Activated naive CD4-positive, alpha-beta T cell treated with anti-CD3 and anti-CD28 coated beads, Interleukin-2, amount 50 U/mL, for 24 hours (primary cell): Measurements from ENCODE around the gene DOCK2.
"Not testable (repeated sequence)": the region's sequence is repeated elsewhere in the genome, so short reads cannot be mapped to it uniquely, and the experiment has no call there.

Source experiments
- H3K27ac Mint-ChIP-seq: one replicate; pipeline ENCODE4 v1.8.0; 2021; ENCODE audit warnings: mild to moderate bottlenecking, mixed read lengths
- H3K27me3 Mint-ChIP-seq: one replicate; pipeline ENCODE4 v1.8.0; 2021; ENCODE audit warnings: mixed read lengths
- H3K36me3 Mint-ChIP-seq: one replicate; pipeline ENCODE4 v1.8.0; 2021; ENCODE audit warnings: mixed read lengths
- H3K4me1 Mint-ChIP-seq: one replicate; pipeline ENCODE4 v1.8.0; 2021; ENCODE audit warnings: mixed read lengths
- H3K4me3 Mint-ChIP-seq: one replicate; pipeline ENCODE4 v1.8.0; 2021; ENCODE audit warnings: mild to moderate bottlenecking, mixed read lengths
- H3K9me3 Mint-ChIP-seq: one replicate; pipeline ENCODE4 v1.8.0; 2021; ENCODE audit warnings: mixed read lengths

The DOCK2 gene

DNA sequence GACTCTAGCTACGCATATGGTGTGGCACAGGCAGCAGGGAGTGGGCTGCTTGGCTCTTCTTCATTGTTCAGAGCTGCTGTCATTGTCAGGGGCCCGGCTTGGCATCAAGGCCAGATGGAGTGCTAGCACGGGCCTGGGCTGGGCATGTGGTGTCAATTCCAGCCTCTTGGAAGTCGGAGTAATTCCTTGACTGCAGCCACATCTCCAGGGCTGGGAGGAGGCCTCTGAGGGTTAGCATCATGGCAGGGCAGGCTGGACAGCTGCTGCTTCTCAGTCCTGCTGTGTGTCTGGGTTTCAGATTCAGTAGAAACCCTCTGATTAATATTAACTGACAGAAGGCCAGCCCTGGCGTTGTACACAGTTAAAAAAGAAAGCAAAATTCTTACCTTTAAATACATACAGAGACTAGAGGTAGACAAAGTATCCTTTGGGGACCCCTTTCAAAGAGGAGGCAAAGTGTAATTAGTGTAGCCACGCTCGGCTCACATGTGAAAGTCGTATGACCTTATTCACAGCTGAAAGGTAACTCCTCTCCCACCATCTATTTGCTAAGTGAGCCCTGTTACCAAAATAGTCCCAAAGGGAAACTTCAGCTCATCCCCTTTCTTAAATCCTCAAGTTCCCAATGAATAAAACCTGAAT lies 126.4 kb downstream of the DOCK2 start:
- Mint-ChIP-seq H3K4me1 (no peaks in the 10 kb centered on the region), H3K36me3 (peaks cover 38% of the 10 kb centered on the region), H3K27ac (no peak overlapping the region), H3K27me3 (no peaks in the 10 kb centered on the region), H3K9me3 (no peaks in the 10 kb centered on the region), H3K4me3 (no peak overlapping the region)

DNA sequence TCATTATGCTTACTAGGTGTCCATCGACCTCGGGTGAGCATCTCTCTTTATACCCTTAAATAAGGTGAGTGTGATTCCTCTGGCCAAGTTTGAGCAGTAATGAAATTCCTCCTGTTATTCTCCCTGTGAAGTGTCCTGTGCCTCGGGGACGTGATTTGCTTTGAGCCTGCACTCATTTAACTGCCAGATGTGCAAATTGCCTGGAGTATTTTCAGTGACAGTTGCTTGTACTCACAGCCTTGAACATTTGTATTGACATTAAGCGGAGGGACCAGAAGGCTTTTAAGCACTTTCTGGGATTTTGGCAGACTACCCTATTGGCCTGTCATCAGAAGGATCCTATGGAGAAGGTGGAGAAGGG lies 126.9 kb downstream of the DOCK2 start:
- no peaks in the 10 kb centered on the region for H3K4me1 Mint-ChIP-seq
- H3K36me3 Mint-ChIP-seq = peaks cover 38% of the 10 kb centered on the region
- no peak overlapping the region for H3K27ac Mint-ChIP-seq
- H3K27me3 Mint-ChIP-seq = no peaks in the 10 kb centered on the region
- H3K9me3 Mint-ChIP-seq = no peaks in the 10 kb centered on the region
- H3K4me3 Mint-ChIP-seq = no peak overlapping the region

DNA sequence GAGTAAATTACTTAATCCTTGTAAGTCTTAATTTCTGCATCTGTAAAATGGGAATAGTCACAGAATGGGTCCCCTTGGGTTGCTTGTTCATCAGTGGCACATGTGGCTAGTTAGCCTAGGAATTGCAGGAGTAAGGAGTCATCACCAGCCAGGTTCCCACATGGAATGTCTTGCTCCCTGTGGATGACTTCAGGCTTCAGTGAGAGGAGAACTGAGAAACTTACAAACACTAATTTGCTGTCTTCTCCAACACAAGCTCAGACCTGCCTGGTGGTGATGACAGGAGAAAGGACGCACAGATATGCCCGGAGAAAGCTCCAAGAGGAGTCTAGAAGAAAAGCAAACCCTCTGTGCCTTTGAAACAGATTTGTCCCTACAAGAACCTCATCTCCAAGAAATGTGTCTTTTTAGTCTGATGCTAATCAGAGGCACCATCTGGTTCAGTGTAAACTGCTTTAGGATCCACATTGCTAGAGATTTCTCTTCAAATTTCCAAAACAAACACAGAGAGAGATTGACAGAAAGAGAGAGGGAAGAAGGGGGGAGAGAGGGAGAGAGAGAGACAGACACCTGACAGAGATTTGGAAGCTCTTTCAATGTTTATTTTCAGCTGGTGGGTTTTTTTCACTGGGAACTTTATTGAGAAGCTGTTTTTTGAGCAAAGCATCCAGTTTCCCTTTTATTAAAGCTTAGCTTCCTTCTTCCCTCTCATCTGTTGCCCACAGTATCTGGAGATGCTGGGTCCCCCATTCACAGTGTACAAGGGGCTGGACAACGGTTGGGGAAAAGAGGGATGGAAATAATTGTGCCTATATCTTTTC lies 128.3 kb downstream of the DOCK2 start:
- Mint-ChIP-seq H3K36me3 (peaks cover 35% of the 10 kb centered on the region), H3K27me3 (no peaks in the 10 kb centered on the region), H3K4me3 (no peak overlapping the region), H3K9me3 (no peaks in the 10 kb centered on the region), H3K4me1 (no peaks in the 10 kb centered on the region), H3K27ac (no peak overlapping the region)

DNA sequence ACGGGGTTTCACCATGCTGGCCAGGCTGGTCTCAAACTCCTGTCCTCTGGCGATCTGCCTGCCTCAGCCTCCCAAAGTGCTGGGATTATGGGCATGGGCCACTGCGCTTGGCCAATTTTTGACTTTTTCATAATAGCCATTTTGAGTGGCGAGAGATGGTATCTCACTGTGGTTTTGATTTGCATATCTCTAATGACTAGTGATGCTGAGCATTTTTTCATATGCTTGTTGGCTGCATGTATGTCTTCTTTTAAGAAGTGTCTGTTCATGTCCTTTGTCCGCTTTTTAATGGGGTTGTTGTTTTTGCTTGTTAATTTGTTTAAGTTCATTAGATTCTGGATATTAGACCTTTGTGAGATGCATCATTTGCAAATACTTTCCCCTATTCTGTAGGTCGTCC lies 129.9 kb downstream of the DOCK2 start:
- H3K27ac Mint-ChIP-seq, H3K27me3 Mint-ChIP-seq, H3K4me1 Mint-ChIP-seq, H3K4me3 Mint-ChIP-seq, H3K9me3 Mint-ChIP-seq: not testable (repeated sequence)
- peaks cover 30% of the 10 kb centered on the region for H3K36me3 Mint-ChIP-seq

DNA sequence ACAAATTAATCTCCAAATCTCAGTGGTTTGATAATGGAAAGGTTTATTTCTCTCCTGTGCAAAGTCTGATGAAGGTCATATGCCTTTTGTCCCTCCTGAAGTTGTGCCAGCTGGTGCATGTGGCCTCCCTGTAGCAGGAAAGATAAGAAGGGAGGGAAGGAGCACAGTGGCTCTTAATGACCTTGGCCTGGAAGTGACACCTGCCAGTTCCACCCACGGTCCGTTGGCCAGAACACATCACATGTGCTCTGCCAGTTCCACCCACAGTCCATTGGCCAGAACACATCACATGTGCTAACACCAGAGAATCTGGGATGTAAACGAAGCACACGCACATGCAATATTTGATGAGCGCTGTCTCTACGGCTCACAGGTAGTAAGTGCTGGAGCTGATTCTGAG lies 130.9 kb downstream of the DOCK2 start:
- Mint-ChIP-seq H3K4me1 (no peaks in the 10 kb centered on the region), H3K36me3 (peaks cover 29% of the 10 kb centered on the region), H3K9me3 (no peaks in the 10 kb centered on the region), H3K27me3 (no peaks in the 10 kb centered on the region), H3K4me3 (no peak overlapping the region), H3K27ac (no peak overlapping the region)

DNA sequence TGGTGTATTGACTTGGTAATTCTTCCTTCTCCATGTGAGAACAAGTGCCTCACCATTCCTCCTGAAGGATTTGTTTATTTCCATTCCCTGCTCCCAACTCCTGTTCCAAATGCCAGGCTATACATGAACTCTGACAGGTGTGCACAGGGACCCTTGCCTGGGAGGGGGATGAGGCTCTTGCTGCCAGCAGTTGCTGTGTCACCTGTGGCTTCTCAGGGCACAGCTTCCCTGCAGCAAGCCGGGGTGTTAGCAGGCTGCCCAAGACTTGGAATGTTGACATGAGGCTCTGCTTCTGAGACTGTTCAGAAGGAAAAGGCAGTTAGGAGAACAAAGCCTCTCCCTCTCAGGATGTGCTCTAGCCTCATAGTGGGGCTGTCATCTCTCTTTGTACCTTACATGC lies 131.3 kb downstream of the DOCK2 start:
- no peaks in the 10 kb centered on the region for H3K27me3 Mint-ChIP-seq
- no peaks in the 10 kb centered on the region for H3K9me3 Mint-ChIP-seq
- H3K4me1 Mint-ChIP-seq = no peaks in the 10 kb centered on the region
- peaks cover 31% of the 10 kb centered on the region for H3K36me3 Mint-ChIP-seq
- H3K4me3 Mint-ChIP-seq = no peak overlapping the region
- no peak overlapping the region for H3K27ac Mint-ChIP-seq

DNA sequence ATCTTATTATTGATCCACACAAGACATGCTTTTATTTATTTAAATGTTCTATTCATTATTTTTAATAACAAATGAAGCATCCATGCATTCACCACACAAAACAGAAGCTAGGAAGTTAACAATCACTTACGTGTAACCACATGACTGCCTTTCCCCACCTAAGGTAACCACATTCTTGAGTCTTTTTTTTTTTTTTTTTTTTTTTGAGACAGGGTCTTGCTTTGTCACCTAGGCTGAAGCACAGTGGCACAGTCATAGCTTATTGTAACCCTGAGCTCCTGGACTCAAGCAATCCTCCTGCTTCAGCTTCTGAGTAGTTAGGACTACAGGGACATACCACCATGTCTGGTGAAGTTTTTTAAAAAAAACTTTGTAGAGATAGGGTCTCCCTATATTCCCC lies 133.0 kb downstream of the DOCK2 start:
- Mint-ChIP-seq H3K9me3 (no peaks in the 10 kb centered on the region), H3K27me3 (no peaks in the 10 kb centered on the region), H3K27ac (no peak overlapping the region), H3K36me3 (peaks cover 30% of the 10 kb centered on the region), H3K4me3 (no peak overlapping the region), H3K4me1 (no peaks in the 10 kb centered on the region)

DNA sequence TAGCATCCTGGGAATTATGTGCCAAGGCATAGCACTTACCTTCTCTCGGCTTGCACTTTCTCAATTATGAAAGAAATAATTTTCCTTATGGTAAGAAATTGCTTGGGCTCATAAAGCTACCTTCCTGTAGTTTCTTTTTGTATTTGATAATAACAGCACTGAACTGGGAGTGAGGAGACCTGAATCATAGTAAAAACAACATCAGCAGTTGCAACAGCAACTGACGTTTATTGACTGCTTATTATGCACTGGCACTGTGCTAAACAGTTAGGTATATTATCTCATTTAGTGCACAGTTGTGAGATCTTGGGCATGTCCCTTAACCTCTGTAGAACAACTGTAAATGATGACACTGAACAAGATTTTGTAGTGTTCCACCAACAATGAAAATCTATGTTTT lies 135.2 kb downstream of the DOCK2 start:
- Mint-ChIP-seq H3K9me3 (no peaks in the 10 kb centered on the region), H3K27ac (no peak overlapping the region), H3K36me3 (peaks cover 20% of the 10 kb centered on the region), H3K27me3 (no peaks in the 10 kb centered on the region), H3K4me3 (no peak overlapping the region), H3K4me1 (no peaks in the 10 kb centered on the region)

DNA sequence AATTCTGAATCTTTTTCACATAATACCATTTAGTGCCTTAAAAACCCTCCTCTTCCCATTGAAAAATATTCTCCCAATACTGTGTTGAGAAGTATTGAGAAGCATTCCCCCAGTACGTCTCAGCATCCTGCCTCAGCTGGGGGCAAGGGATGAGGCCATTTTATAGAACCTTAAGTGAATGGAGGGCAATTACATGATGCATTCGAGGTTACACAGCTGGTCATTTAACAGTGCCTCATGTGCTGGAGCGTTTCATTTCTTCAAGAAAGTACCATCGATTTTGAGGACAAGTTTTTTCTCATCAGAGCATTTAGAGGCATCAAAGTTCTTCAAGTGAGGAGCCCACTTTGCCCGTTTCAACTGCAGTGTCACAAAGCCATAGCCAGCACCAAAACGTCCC lies 135.6 kb downstream of the DOCK2 start:
- Mint-ChIP-seq H3K27ac (no peak overlapping the region), H3K36me3 (peaks cover 19% of the 10 kb centered on the region), H3K27me3 (no peaks in the 10 kb centered on the region), H3K4me3 (no peak overlapping the region), H3K9me3 (no peaks in the 10 kb centered on the region), H3K4me1 (no peaks in the 10 kb centered on the region)

DNA sequence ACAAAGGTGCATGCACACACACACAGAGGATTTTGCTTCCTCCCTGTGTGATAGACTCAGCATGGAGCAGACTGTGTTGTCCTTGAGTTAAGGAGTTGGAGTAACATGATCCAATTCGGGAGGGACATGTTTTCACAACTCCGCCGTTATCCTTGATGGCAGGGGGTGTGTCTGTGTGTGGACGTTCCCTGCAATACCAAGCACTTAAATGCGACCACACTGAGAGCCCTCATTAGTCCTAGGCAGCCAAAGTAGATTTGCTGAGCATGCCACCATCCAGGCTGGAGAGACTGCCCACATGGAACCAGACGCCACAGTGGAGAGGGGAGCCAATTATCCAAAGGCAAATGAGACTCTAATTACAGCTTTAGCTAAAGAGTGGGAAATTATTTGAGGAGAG lies 140.1 kb downstream of the DOCK2 start:
- Mint-ChIP-seq H3K4me3 (no peak overlapping the region), H3K27ac (no peak overlapping the region), H3K36me3 (peaks cover 19% of the 10 kb centered on the region), H3K9me3 (no peaks in the 10 kb centered on the region), H3K4me1 (peaks cover 4% of the 10 kb centered on the region), H3K27me3 (no peaks in the 10 kb centered on the region)

DNA sequence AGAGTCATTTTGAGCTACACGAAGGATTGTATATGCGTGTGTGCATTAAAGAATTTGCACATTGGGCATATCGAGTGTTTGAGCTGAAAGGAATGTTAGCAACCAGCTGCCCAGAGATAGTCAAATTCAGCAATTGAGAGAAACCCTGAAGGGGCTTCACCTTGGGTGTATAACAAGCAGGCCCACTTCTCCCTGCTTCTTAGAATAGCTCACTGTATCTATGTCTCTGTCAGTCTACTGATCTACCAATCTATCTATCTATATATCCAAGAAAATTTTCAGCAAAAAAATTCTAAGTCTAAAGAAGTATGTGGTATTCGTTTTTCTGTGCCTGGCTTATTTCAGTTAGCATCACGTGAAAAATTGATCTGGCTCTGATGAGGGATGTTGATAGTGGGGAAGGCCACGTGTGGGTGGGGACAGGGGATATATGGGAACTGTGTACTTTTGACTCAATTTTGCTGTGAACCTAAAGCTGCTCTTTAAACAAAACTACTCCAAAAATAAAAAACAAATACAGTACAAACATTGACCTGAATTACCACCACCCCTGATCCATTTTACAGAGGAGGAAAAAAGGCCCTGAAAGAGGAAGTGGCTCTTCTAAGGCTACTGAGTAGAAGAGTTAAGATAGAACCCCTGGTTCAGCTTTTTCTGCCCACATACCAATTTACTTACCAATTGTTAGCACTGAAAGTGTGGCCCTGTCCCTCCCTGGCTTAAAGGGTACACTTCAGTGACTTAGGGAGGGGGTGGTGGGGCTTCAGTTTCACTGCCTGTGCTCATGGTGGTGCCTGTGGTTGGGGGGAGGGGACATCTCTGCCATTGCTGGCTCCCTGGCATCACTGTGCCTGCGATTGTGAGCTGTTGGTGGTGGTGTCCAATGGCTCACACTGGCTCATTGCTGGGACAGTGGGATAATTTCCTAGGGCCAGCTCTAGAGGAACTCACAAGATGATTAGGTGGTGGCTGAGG lies 141.8 kb downstream of the DOCK2 start:
- Mint-ChIP-seq H3K4me1 (peaks cover 4% of the 10 kb centered on the region), H3K27ac (no peak overlapping the region), H3K9me3 (no peaks in the 10 kb centered on the region), H3K27me3 (no peaks in the 10 kb centered on the region), H3K4me3 (no peak overlapping the region), H3K36me3 (peaks cover 13% of the 10 kb centered on the region)

DNA sequence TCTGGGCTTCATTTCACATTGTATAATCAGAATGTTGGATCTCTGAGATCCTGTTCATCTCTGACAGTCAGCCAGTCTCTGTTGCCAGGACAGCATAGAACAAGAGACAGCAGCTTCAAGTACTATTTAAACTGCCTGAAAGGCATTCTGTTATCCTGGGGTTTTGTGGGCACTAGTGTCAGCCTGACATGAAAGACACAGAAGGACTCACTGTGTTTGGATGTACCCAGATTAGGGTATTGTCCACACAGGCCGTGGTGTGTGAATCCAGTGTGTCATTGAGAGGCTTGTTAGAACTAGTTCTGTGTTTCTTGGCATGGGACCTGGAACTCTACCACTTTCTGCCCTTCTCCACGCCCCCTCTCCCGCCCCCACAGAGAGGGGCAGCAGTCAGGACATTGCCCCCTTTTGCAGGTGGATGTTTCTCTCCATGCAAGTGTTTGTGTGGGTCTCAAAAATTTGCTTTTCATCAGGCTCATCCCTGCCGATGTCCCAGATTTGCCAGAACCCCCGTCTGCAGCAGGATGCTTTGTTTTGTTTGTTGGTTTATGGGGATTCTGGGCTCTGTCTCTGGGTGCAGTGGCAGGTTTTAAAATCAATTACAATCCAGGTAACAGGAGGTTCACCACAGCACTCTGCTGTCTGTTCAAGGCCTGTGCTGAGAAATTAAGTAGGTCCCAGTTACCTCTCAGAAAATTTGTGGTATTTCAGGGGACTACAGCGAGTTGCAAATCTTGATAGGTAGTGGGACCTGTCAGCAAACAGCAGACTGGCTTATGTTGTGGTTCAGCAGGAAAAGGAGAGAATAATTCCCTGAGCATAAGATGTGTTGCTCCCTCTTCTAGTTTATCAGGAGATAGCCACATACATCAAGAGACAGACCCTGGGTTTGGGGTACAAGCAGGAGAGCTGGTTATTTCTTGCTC lies 144.6 kb downstream of the DOCK2 start:
- Mint-ChIP-seq H3K4me3 (no peak overlapping the region), H3K36me3 (peaks cover 23% of the 10 kb centered on the region), H3K4me1 (peaks cover 7% of the 10 kb centered on the region), H3K27me3 (no peaks in the 10 kb centered on the region), H3K27ac (no peak overlapping the region), H3K9me3 (no peaks in the 10 kb centered on the region)

DNA sequence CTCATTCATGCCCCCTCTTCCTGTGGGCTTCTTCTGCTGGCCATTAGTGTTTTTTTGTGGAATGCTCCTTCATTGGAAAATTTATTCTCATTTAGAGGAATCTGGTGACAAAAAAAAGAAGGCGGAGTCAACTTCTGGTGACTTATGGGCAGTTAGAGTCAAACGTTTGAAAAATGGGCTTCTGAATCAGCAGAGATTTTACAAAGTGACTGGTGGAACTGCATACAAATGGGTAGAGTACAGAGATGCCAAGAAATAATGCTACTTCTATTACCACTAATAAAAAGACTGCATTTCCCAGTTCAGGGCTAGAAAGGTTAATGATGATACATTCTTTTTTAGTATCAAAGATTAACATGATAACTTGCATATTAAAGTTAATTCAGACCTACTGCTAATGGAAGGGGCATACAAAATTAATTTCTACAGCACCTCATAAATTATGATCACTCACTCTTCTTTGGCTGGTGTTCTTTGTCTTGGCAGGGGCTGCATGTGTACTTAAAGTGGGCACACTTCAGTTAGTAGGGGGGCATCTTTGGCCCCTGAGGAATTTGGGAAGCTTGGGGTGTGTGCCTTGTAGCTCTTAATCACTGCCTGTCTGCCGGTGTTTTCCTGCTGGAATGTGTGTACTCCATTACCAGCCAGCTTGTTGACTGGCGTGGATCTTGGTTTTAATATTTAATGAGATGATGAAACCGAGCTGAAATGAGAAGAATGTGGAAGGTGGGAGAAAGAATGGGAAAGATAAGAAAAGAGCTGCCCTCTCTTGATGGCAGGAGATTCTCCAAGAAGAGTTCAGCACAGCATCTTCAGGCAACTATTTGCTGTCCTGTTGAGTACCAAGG lies 148.9 kb downstream of the DOCK2 start:
- H3K36me3 Mint-ChIP-seq = peaks cover 32% of the 10 kb centered on the region
- peaks cover 4% of the 10 kb centered on the region for H3K4me1 Mint-ChIP-seq
- H3K4me3 Mint-ChIP-seq = no peak overlapping the region
- no peak overlapping the region for H3K27ac Mint-ChIP-seq
- no peaks in the 10 kb centered on the region for H3K27me3 Mint-ChIP-seq
- no peaks in the 10 kb centered on the region for H3K9me3 Mint-ChIP-seq

DNA sequence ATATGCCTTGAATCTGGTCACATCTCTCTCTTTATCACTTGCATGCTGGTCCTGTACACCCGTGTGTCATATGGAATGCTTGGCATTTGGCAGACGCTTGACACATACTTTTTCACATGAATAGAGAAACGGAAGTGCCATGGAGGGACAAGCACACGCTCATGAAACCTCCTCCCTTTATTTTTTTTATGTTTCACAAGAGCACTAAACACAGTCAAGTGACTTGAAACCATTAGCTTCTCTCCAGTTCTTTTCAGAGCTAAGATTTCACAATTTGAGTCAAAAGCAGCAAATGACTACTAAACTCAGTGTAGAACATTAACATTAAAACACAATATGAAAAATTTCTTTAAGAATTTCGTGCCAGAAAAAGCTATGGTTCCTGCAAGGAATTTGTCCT lies 151.1 kb downstream of the DOCK2 start:
- Mint-ChIP-seq H3K27me3 (no peaks in the 10 kb centered on the region), H3K4me1 (peaks cover 4% of the 10 kb centered on the region), H3K36me3 (peaks cover 33% of the 10 kb centered on the region), H3K9me3 (no peaks in the 10 kb centered on the region), H3K4me3 (no peak overlapping the region), H3K27ac (peak overlapping the region; percentile 8)
